Stomach (tissue), 4 donors: ENCODE data around the gene DEPDC5.

Source experiments
- CTCF ChIP-seq, 7 experiments: fragments of 450-650 bp in 4 of 7; fragments of 200-600 bp in 3 of 7; sonication (generic) in 3 of 7; IDR thresholded peaks; one replicate each; pipeline ENCODE4 v1.5.1; 2016 to 2019; ENCODE audit warnings: antibody characterized with exemption in 7 of 7, control low read depth in 2 of 7, mild to moderate bottlenecking in 1 of 7
- EP300 ChIP-seq: sonication (generic); formaldehyde crosslinking; IDR thresholded peaks from one replicate; pipeline ENCODE4 v1.6.1; 2017; ENCODE audit warnings: antibody characterized with exemption

GRCh38 chr22:31951194-31952093, 197.6 kb downstream of the DEPDC5 start:
- TF ChIP-seq CTCF (IDR thresholded peaks at IDR 0.05) = no peak
- no peak for TF ChIP-seq EP300
